ENCODE results near the gene NEK4. TPM values are rescaled to one million over a fixed set of nuclear protein-coding genes. Genes with fewer than 3 reads are reported as not detected.

Gene NEK4
- total RNA-seq, 1 donor from 2014 or later = 18.5 TPM

- Histone ChIP-seq H3K4me3 (ENCODE audit: low read depth, low read length) (no peak overlapping the region), H3K36me3 (ENCODE audit: control insufficient read depth, insufficient read depth, low read length) (no peaks in the 10 kb centered on the region), H3K27me3 (ENCODE audit: control insufficient read depth, insufficient read depth, low read length) (no peaks in the 10 kb centered on the region)
- no peak for DNase-seq (ENCODE audit: low read depth)
- no peak for TF ChIP-seq CTCF (IDR thresholded peaks at IDR 0.05; ENCODE audit: insufficient read depth, low read length, poor library complexity, severe bottlenecking)
These were observed 54.9 kb downstream of the NEK4 start for GRCh38 chr3:52715714-52716305.

- DNase-seq (ENCODE audit: low read depth) = no peak
- no peaks in the 10 kb centered on the region for H3K27me3 ChIP-seq (ENCODE audit: control insufficient read depth, insufficient read depth, low read length)
- no peak for TF ChIP-seq CTCF (IDR thresholded peaks at IDR 0.05; ENCODE audit: insufficient read depth, low read length, poor library complexity, severe bottlenecking)
- H3K36me3 ChIP-seq (ENCODE audit: control insufficient read depth, insufficient read depth, low read length) = no peaks in the 10 kb centered on the region
- no peak overlapping the region for H3K4me3 ChIP-seq (ENCODE audit: low read depth, low read length)
These were observed 56.1 kb downstream of the NEK4 start for GRCh38 chr3:52714335-52715302.

- no peaks in the 10 kb centered on the region for H3K36me3 ChIP-seq (ENCODE audit: control insufficient read depth, insufficient read depth, low read length)
- DNase-seq (ENCODE audit: low read depth) = no peak
- no peaks in the 10 kb centered on the region for H3K27me3 ChIP-seq (ENCODE audit: control insufficient read depth, insufficient read depth, low read length)
- TF ChIP-seq CTCF (IDR thresholded peaks at IDR 0.05; ENCODE audit: insufficient read depth, low read length, poor library complexity, severe bottlenecking) = no peak
- H3K4me3 ChIP-seq (ENCODE audit: low read depth, low read length) = no peak overlapping the region
These were observed 58.2 kb downstream of the NEK4 start for GRCh38 chr3:52712291-52713212.

GRCh38 chr3:52710512-52710911 is 60.2 kb downstream of the NEK4 start:
- Histone ChIP-seq H3K36me3 (ENCODE audit: control insufficient read depth, insufficient read depth, low read length) (no peaks in the 10 kb centered on the region), H3K4me3 (ENCODE audit: low read depth, low read length) (no peak overlapping the region), H3K27me3 (ENCODE audit: control insufficient read depth, insufficient read depth, low read length) (no peaks in the 10 kb centered on the region)
- DNase-seq (ENCODE audit: low read depth) = no peak
- no peak for TF ChIP-seq CTCF (IDR thresholded peaks at IDR 0.05; ENCODE audit: insufficient read depth, low read length, poor library complexity, severe bottlenecking)

GRCh38 chr3:52707585-52707984 is 63.2 kb downstream of the NEK4 start:
- DNase-seq (ENCODE audit: low read depth) = no peak
- Histone ChIP-seq H3K27me3 (ENCODE audit: control insufficient read depth, insufficient read depth, low read length) (no peaks in the 10 kb centered on the region), H3K4me3 (ENCODE audit: low read depth, low read length) (no peak overlapping the region), H3K36me3 (ENCODE audit: control insufficient read depth, insufficient read depth, low read length) (no peaks in the 10 kb centered on the region)
- TF ChIP-seq CTCF (IDR thresholded peaks at IDR 0.05; ENCODE audit: insufficient read depth, low read length, poor library complexity, severe bottlenecking) = no peak

Measured in kidney epithelial cell (primary cell).